ENCODE measurements around the gene LENG9.

DNA sequence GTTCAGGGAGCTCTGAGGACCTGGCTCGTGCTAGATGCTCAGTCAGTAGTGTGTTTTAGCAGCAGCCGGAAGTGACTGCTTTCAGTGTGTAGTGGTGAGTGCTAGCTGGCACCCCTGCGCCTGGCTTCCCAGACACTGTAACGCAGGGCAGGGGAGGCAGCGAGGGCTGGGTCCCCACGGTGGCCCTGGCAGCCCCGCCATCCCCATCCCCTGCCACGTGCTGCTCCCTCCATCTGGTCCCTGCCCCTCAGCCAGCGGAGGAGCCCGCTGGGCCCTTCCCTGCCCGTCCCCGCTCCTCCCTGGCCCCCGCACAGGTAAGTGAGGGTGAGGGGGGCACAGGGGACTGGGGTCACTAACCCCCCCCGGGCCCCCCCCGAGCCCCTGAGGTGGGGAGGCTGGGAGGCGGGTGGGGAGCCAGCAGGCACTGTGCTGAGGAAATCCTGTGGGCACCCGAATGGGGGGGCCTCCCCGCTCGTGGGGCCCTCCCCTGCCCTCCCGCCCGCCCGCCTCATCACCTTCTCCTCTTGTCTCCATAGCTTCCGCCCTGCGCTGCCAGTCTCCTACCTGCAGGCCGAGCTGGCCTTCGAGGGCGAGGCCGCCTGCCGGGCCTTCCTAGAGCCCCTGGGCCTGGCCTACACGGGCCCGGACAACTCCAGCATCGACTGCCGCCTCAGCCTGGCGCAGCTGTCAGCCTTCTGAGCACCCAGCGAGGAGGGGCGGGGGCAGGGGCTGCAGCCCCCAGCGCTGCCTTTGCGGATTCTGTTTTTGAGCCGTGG is 3.2 kb downstream of the LENG9 start:
- TF ChIP-seq, protein P1, sequence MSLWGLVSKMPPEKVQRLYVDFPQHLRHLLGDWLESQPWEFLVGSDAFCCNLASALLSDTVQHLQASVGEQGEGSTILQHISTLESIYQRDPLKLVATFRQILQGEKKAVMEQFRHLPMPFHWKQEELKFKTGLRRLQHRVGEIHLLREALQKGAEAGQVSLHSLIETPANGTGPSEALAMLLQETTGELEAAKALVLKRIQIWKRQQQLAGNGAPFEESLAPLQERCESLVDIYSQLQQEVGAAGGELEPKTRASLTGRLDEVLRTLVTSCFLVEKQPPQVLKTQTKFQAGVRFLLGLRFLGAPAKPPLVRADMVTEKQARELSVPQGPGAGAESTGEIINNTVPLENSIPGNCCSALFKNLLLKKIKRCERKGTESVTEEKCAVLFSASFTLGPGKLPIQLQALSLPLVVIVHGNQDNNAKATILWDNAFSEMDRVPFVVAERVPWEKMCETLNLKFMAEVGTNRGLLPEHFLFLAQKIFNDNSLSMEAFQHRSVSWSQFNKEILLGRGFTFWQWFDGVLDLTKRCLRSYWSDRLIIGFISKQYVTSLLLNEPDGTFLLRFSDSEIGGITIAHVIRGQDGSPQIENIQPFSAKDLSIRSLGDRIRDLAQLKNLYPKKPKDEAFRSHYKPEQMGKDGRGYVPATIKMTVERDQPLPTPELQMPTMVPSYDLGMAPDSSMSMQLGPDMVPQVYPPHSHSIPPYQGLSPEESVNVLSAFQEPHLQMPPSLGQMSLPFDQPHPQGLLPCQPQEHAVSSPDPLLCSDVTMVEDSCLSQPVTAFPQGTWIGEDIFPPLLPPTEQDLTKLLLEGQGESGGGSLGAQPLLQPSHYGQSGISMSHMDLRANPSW (CRISPR knock-in tag; IDR thresholded peaks at IDR 0.05; ENCODE audit: borderline replicate concordance) = no peak
- TF ChIP-seq ZNF20 (CRISPR knock-in tag; IDR thresholded peaks at IDR 0.05) = no peak
- no peak for TF ChIP-seq MXI1 (IDR thresholded peaks at IDR 0.05; ENCODE audit: borderline replicate concordance, low read depth, low read length)
- TF ChIP-seq MED8 (CRISPR knock-in tag; IDR thresholded peaks at IDR 0.05; ENCODE audit: insufficient replicate concordance) = no peak
- no peak for TF ChIP-seq SETDB1 (CRISPR knock-in tag; IDR thresholded peaks at IDR 0.05; ENCODE audit: borderline replicate concordance)
- no peak for TF ChIP-seq ZNF263 (CRISPR knock-in tag; IDR thresholded peaks at IDR 0.05)
- no peak for TF ChIP-seq CTCF (CRISPR knock-in tag; IDR thresholded peaks at IDR 0.05)
- TF ChIP-seq MYNN (CRISPR knock-in tag; IDR thresholded peaks at IDR 0.05; ENCODE audit: low read depth) = no peak
- no peak for TF ChIP-seq ZNF143 (CRISPR knock-in tag; IDR thresholded peaks at IDR 0.05)

All from HepG2 (cell line).